NCI-H2227 (cell line): Measurements from ENCODE around the gene MEGF10.

Experiments used
- DNase-seq: peaks from one replicate; lab custom pipeline; 2025; ENCODE audit not compliant: unreplicated experiment; lab: John Stamatoyannopoulos, UW

MEGF10 gene

DNA sequence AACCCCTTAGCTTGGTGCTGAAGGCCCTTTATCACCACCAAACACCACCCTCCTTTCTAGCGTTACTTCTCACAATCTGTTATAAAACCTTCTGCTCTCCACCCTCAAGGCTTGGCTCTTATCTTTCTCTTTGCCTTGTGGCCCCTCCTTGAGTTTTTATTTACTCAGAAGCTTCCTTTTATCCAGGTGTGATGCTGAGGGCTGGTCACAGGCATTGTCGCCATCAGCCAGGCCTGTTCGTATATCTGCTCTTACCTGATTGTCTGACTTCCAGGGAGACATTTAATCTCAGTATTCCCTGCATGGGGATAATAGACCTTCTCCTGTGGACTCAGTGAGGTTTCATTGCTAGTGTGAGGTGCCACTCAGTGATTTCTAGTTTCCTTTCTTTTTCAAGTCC, 34.2 kb downstream of the MEGF10 start:
- DNase-seq = no peak

DNA sequence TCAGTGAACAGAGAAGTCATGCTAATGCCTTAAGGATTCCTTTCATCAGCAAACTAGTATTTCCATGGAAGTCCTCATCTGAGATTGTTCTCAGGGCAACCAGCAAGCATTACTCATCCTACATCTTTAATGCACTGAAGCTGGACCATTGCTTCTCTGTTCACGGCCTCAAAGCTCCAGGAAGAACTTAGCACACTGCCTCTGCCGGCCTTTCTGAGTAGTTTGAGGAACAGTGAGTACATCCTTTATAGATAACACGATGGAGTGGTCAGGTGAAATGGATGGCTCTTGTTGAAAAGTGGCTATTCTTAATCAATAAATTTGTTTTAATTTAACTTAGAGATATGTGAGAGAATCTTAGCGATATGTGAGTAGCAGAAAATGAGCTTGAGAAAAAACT, 35.8 kb downstream of the MEGF10 start:
- no peak for DNase-seq

DNA sequence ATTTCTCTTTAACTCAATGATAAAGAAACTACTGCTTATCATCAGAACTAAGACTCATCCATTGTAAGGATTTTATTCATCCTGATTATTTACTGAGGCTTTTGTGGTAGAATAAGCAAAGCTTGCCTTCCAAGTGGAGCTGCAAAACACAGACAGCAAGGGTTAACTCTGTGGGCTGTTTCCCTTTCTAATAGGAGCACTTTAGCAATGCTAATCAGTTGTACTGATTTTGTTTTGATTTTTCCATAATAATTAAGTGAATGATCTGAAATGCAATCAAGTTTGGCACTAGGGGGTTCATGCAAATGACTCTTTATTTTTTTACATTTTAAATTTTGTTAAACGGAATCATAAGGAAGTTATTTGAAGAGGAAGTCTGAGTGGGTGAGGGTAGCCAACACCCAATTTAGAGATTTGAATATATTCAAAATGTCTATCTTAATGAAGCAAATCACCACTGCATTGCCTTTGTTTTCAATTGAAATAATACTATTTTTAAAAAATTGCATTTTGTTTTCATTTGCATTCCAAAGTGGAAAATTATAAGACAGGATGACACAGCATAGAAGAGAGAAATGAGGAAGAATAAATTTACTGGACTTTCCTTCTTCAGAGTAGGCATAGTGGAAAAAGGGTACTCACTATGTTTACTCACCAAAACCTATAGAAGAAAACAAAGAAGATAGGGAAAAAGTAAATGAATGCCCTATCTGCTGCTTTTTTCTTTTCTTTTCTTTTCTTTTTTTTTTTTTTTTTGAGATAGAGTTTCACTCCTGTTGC, 36.6 kb downstream of the MEGF10 start:
- no peak for DNase-seq

DNA sequence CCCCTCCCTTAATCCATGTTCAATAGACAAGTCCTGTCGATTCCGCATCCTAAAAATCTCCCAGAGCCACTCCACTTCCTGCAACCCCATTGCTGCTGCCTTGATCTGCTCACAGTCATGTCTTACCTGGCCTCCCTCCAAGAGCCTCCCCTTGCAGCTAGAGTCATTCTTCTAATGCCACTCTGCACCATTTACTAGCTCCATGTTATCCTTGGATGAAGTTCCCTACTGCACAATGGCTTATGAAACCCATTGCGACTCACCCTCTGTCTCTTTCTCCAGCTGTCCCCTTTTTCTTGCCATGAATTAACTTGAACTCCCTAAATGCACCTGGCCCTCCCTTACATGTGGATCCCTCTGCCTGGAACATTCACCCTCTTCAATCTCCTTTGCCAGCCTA, 39.5 kb downstream of the MEGF10 start:
- DNase-seq = no peak

DNA sequence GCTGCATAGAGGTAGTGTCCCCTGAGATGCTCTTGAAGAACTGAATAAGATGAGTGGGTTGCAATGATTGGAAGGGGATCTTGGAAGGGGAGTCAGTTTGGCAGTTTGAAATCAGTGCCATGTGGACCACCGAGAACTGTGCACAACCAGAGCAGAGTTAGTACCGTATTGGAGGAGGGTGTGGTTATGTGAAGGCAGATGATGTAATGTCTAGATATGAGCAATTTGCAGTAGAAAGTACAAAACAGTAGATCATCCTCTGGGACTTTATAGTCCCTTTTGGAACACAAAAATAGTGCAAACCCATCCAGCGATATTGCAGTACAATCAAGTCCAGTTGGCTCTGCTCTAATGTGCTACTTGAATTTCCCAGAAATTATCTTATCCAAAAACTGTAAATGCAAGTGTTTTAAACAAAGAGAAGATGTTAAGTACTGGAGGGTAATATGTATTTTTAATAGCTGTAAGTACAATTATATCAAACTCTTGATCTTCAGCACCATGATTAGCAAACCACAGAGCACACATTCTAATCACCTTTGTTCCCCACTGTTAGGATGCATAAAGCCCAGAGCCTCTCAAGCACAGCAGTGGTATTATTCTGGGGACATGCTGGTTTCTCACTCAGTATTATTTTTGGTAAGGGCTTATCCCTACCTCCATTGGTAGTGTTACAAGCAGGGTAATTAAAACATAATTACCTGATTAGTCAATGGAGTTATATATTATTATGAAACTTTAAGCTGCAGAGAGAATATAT, 41.5 kb downstream of the MEGF10 start:
- DNase-seq = no peak

DNA sequence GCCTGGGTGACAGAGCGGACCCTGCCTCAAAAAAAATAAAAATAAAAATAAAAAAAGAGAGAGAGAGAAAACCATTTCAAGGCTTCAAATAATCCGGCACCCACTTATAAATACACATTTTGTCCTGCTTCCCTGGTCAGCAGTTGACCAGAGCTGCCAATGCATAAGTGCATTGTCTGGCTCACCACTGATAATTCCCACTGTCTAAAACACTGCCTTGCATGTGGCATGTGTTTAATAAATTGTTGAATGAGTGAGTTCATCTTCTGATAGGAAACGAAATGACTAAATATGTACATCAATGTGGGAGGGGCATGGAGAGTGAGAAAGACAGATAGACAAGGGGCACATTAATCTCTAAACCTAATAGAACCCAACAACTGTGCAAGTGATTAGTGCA, 42.9 kb downstream of the MEGF10 start:
- no peak for DNase-seq

DNA sequence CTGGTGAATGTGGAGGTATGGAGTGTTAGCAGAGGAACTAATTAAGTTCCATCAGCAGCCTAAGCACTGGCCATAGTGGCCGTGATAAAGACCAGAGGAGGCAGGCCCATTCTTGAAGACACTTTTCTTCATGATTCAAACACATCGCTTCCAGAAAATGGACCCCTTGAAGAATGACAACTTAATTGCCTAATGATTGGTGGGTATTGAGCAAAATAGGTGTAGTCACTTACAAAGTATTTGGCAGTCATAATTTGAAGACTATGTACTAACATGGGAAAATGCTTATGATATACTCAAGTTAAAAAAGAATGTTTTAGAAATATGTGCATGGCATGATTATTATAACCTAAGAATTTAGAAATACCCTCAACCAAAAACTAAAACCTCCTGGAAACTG, 44.8 kb downstream of the MEGF10 start:
- no peak for DNase-seq

DNA sequence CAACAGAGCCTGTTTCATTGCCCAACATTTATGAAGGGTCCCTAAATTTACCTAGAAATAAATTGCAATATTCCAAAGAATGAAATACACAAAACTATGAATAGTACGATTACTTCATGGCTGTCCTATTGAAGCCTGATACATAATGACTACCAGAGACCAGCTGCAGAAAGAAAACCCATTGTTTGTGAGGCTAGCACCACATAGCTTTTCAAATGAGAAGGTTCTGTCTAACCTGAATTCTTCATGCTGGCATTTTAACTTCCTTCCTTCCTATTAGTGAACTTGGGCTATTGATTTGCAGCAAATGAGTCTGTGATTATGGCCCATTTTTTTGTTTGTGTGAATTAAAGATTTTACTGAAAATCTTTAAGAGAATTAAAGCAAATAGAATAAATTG, 47.3 kb downstream of the MEGF10 start:
- DNase-seq = no peak

DNA sequence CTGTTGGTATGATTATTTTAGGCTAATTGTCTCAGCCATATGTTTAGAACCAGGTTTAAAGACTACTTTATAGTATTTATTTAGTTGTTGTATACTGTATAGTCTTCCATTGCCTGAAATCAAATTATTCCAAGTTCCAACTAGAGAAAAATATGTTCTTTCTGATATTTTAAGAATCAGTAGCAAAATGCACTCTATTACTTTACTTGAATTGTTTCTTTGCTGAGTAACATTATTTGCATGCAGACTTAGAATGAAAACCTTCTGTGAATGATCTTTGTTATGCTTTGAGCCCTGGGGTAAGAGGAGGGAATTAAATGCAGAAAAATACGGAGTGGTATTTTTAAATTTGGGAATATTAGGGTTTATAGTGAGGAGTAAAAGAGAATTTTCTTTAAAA, 47.9 kb downstream of the MEGF10 start:
- DNase-seq = no peak

DNA sequence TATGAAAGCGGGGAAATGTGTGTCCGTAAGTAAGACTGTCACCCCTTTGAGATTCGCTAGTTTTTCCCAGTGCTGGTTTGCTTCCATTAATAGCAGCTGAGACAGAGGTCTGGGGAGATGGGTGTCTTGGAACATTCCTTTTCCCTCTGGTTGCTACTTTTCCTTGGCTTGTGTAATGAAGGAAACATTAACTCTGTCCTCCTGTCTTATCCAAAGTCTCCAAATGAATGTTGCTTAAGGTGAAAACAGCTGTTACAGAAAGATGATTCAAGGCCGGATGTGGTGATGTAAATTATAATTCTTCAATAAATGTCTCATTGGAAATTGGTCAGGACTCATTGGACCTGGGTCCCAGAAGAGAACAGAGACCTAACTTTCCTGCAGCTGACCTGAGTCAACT, 50.0 kb downstream of the MEGF10 start:
- no peak for DNase-seq

DNA sequence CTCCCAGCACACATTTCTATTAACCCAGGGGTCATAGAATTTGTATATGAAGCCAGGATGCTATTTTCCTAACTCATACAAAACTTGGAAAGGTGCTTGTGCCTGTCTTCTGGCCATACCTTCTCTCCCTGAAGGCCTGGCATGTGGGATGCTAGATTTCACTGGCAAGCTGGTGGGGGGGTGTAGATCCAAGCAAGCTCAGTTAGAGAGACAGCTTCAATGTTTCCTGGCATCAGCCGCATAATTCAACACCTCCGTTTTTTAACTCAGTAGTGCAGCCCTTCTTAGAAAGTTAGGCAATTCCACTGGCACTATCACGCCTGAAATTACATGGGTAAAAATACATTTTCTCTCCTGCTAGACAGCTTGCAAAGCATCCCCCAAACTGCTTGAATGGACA, 51.8 kb downstream of the MEGF10 start:
- DNase-seq = no peak

DNA sequence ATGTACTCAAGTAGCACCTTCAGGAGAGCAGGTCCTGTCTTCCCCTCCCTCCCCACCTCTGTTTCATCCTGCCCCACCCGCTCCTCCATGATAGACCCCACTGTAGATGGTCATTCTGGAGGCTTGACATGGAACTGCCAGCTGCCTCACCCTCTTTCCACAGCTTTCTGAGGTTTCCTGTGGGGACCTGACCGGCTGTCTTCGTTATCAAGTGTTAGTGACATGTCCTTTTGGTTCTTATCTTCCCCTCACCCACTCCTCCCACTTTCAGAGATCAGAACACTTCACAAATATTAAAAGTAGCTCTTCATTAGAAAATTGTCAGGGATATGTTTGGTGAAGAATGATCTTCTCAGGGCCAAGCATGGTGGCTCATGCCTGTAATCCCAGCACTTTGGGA, 52.7 kb downstream of the MEGF10 start:
- no peak for DNase-seq

DNA sequence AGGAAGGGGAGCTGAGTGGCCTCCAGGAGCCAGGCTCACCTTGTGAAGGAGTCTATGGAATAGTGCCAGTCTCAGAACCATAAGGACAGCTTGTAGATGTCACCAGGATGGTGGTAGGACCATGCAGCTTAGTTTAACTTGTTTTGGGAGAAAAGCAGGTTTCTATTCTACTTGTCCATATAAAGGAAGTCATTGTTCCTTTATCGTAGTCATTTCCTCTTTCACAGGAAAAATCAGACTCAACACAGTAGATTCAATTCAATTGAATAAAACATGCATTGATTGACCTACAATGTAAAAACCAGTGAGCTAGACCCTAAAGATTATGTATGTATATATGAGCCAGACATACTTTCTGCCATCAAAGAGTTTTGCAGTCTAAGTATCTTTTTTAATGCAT, 53.3 kb downstream of the MEGF10 start:
- DNase-seq = no peak

DNA sequence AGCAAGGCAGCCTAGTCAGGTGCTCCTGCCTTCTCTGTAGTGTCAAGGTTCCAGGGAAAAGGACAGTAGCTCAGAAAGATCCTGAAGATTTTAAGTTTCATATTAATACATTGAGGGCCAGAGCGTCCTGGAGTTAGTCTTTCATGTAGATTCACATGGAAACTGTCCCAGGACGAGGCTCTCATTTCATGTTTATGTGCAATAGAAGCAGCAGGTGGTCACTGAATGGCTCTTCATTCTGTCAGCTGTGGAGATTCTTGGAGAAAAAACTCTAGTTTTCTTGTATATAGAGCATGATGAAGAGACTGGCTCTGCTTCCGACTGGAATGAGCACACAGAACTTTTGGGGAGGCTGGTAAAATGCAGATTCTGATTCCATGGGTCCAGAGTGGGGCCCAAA, 54.3 kb downstream of the MEGF10 start:
- DNase-seq = no peak

DNA sequence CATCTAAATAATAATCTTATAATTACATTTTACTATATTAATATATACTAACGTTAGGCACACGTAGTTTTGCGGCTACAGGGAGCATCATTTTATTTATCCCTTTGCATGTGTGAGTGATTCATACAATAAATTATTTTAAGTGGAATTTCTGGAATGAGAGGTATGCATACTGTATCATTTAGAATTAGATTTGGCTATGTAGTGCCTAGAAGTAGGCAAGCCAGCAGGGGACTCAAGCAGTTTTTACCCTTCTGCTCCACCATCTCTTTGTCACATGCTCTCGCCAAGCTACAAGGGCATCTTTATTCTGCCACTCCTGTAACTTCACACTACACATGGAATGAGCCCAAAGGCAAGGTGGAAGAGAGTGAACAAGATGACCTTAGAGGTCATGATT, 60.8 kb downstream of the MEGF10 start:
- DNase-seq = no peak

DNA sequence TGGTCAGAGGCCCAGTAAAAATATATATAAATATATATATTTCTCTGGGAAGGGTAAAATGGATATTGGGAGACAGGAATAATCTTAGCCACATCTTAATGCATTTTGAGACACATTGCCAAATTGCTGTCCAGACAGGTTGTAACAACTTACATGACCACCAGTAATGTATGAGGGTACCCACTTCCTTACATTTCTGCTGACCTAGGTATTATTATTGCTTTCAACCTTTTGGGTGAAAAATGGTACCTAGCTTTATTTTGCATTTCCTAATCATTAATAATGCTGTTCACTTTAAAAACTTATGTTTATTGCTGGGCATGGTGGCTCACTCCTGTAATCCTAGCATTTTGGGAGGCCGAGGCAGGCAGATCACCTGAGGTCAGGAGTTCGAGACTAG, 61.5 kb downstream of the MEGF10 start:
- no peak for DNase-seq

DNA sequence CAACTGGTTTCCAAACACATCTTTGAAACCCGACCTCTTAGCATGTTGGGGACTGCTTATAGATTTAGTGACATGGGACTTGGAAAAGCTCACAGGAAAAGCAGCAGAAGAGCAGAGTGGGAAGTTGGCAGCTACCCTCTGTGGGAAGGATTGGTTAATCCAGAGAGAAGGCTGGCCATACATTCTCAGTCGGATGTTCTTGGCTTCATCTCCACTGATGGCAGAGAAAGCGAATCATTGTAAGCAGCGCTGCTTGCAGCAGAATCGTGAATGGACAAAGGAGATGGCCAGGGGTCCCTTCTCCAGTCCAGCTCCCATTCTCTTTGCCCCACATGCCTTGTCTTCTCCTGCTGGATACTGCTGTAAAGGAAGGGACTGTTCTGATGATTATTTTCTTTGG, 62.7 kb downstream of the MEGF10 start:
- DNase-seq = no peak

DNA sequence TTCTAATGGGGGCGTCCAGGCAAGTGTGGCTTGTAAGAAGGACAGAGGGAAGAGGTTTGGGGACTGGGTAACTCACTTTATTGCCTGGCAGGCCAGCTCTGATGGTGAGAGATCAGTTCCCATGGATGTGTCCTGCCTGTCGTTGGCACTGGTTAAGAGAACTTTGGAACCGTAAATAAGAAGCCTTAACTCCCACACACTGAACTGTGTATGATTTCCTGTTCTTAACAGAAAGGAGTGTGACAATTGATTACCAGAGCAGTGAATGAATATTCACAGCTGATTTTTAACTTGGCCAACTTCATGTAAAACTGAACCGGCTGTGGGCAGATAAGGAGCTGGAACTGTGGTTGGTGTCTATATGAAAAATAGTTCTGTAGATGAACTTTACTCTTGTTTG, 63.2 kb downstream of the MEGF10 start:
- DNase-seq = no peak

DNA sequence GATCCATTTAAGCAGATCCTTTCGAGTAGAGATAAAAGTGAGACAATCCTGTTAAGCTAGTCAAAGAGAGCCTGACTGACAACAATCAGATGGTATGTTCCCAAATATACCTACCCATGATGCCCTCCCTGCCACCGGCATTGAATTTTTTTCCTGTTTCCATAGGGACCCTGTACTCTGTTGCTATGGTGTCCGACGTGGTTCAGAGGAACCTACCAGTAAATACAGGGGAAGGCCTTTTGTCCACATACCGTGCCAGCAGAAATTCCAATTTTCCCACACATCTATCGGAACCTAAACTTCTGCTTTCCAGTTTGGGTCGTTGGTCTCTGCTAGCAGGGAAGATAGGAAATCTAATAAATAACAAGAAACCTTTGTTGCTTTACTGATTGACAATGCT, 64.7 kb downstream of the MEGF10 start:
- peak; percentile 30 for DNase-seq

DNA sequence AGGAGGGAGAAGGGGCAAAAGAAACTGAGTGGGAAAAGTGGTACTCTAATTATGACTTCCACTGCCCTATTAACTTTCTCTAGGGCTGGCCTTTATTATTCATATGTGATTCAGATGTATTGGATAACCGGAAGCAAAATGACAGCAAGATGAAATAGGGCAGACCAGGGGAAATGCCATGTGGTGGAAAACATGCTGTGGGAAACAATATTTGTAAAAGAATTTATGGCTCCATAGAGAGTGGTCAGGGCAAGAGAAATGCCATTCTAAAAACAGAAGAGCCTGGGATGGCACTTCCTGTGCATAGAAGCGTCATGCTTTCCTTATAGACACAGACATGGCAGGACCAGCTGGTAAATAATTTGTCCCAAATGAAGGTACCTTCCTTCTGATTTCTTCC, 67.7 kb downstream of the MEGF10 start:
- DNase-seq = no peak

DNA sequence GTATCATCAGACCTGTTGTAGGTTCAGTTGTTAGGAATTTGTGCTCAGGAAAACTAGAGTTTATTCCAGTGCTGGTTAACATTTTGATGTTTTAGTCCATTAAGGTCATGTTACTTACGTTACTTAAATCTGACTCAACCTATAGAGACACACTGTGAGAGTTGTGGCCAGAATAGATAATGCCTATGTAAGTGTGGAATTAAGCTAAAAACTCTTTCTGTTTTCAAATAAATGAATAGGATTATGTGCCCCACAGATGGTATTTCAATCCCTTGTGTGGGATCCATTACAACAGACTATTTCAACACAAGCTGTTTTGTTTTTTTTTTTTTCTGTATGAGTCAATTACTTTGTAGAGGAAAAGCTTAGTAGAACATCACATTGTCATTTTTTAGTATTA, 68.1 kb downstream of the MEGF10 start:
- no peak for DNase-seq

DNA sequence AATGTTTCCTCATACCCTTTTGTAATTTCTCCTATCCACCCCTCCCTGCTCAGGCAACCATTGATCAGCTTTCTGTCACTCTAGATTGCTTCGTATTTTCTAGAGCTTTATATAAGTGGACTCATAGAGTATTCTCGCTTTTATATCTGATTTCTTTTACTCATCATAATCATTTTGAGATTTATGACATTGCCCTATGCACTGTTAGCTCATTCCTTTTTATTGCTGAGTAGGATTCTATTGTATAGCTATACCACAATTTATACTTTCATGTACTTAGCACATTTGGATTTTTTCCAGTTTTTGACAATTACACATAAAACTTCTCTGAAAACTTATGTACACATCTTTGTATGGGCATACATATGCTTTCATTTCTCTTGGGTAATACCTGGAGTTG, 68.9 kb downstream of the MEGF10 start:
- DNase-seq = no peak

DNA sequence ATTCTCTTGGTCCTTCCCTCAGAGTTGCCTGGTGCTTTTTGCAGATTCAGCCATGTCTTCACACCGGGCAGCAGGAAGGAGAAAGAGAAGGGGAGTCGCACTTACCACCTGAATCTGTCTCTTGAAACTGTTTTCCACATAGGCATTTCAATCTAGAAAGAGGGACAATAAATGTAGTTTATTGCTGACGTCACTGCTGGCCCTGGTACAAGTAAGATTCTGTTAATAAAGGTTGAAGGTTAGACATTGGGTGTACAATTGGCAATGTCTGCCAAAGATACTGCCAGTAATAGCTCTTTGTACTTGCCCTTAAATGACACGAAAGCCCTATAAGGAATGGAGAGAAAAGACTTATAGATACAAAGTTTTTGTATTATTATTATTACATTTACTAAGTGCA, 72.8 kb downstream of the MEGF10 start:
- DNase-seq = no peak
